HG03575 (cell line): ENCODE results near the gene BOD1L1.

Source experiments
- ATAC-seq: cut with Tn5 transposase; IDR thresholded peaks from one replicate; pipeline ENCODE4 v1.9.1; 2021; ENCODE audit not compliant: unreplicated experiment, insufficient number of reproducible peaks, low FRiP score; ENCODE audit errors: extremely low read depth

The BOD1L1 gene

DNA sequence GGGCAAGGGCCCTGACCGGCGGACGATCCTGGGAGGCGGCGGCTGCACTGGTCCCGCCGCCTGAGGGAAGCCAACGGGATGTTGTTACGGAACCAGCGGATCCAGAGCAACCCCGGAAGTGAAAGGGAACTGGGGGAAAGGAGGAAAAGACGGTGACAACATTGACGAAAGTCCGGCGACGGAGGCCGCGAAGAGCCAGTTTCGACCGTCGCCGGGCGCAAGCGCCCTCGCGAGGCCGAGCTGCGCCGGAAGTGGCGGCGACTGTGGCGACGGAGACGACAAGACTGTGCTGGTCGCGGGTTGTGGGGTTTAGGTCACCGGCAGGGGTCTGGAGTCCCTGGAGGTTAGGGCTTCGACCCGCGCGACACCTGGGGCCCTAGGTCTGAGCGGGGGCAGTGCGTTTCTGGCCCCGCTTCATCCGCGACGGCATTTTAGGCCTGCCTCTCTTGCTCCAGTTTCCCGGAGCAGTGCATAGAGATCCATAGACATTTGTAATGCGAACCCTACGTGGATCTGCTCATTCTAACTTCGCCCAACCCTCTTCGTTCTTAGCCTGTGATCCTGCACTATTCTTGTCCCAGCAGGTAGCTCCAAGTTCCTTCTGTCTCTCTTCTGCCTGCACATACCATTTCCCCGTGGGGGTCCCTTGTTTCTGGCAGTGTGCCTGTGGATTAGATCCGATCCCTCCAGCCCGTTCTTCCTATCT, at the start of gene BOD1L1:
BOD1L1 (minus strand) TSS at position 120 of the 706 bp plus-strand sequence. CDS start 138 bp downstream, outside the sequence.
- ATAC-seq: peak; percentile 78

DNA sequence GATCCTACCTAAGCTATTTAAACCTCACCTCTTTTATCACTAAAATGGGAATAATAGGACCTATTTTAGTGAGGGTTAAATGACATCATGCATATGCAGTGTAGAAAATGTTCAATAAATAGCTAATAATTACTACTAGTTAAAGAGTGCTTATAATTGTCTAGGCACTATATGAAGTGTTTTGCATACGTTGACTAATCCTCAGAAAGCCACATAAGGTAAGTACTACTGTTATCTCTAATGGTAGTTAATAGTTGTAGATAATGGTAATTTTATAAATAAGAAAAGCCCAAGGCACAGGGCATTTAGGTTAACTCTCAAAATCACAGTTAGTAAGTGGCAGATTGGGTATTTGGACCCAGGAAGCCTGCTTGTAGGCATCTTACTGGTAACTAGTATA, 47.4 kb upstream of the BOD1L1 start:
- no peak for ATAC-seq

DNA sequence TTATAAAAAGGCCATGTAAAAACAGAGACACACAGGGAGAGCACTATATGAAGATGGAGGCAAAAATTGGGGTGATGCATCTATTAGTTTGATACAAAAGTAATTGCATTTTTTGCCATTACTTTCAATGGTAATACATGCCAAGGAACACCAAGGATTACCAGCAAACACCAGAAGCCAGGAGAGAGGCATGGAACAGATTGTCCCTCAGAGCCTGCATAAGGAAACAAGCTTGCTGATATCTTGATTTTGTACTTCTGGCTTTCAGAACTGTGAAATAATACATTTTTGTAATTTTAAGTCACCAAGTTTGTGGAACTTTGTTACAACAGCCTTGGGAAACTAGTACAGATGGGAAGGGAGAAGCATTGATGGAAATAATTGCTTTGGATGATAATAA, 45.6 kb upstream of the BOD1L1 start:
- no peak for ATAC-seq

DNA sequence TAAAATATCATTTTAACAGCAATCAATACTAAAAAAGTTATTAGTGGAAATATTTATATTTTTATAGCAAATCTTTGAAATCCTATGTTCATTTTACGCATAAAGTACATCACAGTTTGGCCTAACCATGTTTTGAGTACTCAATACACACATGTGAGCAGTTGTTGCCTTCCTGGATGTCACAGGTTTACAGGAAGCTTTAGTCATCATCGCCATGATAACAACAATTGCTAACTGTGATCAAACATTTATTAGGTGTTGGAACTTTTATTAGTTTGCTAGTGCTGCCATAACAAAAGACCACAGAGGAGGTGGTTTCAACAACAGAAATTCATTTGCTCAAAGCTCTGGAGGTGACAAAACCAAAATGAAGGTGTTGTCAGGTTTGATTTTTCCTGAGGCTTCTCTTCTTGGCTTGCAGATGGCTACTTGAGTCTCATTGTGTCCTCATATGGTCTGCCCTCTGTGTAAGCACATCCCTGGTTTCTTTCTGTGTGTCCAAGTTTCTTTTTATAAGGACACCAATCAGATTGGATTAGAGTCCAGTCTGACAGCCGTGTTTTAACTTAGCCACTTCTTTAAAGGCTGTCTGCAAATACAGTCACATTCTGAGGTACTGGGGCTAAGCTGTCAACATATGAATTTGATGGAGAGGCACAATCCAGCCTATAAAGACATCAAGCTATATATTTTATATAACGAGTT, 43.1 kb upstream of the BOD1L1 start:
- ATAC-seq: no peak

DNA sequence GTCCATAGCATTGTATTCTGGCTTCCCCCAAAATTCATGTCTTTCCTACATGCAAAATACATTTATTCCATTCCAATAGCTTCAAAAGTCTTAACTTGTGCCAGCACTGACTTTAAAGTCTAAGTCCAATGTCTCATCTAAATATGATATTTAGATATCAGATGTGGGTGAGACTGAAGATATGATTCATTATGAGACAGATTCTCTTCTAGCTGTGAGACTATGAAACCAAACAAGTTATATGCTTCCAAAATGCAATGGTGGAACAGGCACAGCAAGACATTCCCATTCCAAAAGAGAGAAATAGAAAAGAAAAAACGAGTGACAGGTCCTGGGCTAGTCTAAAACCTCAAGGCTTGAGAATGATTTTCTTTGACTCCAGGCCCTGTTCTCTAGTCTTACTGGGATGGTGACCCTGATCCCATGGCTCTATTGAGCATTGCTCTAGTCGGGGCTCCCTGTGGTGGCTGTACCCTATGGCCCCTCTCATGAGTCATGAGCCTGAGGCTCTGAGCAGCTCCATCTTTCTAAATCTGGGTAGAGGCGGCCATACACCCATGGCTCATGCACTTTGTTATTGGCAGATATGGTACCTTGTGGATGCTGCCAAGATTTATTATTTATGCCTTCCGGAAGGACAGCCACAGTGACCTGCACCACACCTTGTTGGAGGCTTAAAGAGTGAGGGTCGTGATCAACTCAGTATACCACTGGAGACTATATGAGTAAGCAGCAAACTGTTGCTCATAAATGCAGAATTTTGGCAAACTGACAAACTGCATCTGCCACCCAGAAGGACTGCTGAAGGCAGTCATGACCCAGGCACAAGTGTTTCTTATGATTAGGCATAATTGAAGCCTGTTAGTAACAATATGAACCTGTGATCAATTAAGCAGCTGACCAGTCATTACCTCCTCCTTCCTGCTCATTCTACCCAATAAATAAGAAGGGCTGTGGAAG, 38.5 kb upstream of the BOD1L1 start:
- no peak for ATAC-seq

DNA sequence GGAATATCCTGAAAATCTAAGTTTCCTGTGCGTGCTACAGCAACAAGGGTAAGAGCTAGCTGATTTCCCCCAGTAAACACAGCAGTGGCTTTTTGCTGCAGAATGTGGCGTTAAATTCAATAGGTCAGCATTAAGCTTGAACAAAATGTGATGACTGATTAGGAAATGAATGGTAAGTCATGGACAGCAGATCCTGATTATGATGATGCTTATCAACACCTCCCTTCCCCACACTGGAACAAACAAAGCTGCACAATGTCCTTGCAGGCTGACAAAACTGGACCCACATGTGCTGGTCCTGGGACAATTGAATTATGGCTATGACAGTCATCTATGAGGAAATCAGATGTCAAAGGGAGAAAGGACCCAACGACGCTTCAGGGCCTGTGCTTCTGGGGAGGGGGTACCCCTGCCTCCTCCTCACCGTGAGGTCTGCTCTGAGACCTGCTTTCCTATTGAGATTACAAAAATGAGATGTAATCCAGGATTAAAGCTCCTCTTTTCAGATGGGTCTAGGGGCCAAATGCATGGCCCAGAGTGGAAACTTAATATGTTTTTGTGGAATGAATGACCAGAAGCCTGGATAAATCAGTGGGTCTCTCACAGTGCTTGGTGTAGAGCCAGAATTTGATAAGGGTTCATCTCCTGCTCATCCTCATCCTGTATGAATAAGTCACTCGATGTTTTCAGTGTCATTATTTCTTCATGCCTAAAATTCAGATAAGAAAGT, 32.0 kb upstream of the BOD1L1 start:
- no peak for ATAC-seq

DNA sequence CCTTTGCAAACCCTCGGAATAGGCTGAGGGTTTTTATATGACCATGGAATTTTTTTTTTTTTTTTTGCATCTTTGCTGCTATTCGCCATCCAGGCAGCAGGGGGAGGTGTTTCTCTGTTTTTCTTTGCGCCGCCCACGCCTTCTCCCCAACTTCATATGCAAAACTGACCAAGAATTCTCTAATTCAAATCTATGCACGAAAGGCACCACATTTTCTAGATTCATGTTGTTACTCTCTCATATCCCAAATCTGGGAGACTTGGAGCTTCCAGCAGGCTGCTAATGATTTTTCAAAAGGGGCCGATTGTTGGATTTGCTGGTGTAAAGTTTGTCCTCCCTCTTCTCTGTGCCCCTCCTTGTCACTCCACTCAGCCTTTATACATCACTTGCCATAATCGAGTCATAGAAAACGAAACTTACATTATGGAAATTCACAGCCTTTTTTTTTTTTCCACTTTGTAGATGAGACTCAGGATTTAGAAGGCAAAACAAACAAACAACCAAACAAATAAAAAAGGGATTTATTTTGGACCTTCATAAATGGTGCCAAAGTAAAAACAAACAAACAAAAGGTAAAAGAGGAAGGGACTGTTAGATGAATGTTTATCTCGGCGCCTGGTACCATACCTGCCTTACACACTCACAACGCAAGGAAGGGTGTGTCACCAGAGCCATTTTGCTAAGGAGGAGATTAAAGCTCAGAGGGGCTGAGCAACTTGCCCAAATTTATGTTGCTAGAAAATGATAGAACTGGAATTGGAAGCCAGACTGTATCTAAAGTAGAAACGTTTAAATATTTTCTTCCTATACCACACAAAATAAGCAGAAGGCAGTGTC, 29.3 kb upstream of the BOD1L1 start:
- ATAC-seq: no peak

DNA sequence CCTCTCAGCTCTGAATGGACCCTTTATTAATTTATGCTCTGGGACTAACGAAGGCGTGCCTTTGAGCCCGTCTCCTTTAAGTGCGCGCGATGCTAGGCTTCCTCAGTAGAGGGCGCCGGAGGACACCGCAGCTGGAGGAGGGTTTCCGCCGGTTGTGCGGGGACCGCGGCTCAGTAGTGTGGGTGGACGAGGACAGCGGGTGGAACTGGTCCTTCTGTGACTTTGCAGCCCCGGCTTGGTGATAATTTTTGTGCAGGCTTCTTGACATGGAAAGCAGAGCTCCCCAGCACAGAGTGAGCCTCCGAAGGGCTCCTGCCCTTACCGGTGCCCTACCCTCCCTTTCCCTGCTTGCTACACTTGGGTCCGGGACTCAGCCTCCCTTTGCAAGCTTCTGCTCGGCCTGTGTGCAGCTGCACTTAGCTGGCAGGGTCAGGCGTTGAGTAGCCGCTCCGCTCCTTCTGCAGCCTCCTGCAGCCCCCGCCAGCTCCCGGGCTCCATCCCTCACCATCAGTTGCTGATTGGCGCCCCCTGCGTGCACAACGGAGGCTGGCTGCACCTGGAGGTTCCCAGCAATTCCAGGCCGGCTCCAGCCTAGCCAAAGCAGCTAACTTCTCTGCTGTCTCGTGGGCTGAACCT, 26.8 kb upstream of the BOD1L1 start:
- peak; percentile 72 for ATAC-seq

DNA sequence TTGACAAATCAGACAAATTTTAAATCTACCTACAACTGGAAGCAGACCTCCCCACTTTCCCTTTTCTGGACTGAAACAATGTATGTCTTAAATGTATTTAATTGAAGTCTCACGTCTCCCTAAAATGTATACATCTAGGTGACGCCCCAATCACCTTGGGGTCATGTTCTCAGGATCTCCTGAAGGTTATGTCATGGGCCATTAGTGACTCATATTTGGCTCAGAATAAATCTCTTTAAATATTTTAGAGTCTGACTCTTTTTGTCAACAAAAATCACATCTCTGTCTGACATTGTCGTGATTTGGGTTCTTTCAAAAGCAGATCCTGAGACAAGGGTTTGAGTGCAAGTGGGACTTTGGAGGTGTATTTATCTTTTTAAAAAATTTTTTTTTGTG, 26.2 kb upstream of the BOD1L1 start:
- ATAC-seq: no peak

DNA sequence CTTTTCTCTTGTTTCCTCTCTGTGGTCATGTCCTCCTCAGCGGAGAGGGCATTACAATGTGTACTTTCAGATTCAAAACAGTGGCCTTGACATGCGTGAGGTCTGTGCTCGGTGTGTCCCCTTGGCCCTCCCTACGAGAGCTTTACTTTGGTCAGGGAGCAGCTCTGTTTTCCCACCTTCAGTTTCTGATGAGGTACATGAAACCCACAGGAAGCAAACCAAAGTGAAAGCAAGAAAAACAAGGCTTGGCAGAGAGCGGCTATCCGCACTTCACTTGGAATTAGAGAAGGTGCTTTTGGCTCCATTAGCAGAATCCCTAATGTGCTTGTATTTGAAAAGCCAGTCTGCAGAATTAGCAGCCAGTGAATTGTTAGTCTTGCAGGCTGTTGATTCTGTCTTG, 19.5 kb upstream of the BOD1L1 start:
- no peak for ATAC-seq

DNA sequence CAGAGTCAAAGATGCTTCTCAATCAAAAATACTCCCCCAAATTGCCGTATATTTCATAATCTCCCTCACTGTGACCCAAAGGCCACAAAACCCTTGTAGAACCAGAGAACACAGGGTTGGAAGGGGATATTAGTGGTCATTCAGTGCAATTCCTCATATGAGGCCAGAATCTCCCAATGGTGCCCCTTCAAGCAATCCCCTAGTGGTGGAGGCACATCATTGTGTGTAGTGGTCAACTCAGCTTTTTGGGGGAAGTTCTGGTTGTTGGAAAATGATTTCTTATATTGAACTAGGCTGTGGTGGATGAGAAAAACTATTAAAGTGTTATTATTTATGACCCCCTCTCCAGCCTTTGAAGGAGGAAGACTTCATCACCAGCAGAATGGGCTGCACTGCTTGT, 17.6 kb upstream of the BOD1L1 start:
- ATAC-seq: no peak

DNA sequence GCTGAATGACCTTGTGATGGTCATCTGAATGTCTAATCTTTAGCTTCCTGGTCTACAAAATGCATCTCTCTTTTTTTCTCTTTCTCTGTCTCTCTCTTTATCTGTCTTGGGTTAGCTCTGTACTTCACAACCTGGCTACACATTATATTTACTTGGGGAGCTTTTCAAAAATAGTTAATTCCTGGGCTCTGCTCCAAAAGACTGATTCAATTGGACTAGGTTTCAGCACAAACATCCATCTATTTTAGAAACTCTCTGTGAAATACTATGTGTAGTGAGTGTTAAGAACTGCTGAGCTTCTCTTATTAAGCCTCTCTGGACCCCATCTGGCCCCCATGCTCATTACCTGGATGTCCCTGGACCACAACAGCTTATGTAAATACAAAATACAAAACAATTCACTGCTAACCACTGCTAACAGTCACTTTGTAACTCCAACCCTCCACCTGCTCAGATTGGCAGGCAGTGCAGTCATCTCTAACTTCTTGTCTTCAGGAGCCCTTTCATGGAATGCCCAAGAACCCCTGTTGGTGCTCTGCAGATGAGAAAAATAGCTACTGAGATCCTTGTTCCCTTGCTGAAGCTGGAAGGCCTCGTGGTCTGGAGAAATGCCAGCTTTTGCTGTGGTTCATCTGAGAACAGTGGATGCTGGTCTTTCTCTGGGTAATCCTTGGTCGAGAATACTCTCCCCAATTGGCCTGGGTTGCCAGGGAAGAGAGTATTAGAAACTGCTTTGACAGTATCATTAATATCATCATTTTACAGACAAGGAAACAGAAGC, 14.8 kb upstream of the BOD1L1 start:
- ATAC-seq: no peak

DNA sequence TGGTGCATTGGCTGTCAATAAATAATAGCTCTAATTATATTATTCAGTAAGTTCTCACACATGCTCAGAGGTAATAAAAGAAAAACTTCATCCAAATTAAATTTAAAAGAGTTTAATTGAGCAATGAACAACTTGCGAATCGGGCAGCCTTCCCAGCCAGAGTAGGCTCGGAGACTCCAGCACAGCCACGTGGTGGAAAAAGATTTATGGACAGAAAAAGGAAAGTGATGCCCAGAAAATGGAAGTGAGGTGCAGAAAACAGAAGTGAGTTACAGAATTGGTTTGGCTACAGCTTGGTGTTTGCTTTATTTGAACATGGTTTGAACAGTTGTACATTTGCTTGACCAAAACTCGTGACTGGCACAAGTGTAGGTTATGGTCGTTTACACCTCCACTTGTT, 13.6 kb upstream of the BOD1L1 start:
- no peak for ATAC-seq

DNA sequence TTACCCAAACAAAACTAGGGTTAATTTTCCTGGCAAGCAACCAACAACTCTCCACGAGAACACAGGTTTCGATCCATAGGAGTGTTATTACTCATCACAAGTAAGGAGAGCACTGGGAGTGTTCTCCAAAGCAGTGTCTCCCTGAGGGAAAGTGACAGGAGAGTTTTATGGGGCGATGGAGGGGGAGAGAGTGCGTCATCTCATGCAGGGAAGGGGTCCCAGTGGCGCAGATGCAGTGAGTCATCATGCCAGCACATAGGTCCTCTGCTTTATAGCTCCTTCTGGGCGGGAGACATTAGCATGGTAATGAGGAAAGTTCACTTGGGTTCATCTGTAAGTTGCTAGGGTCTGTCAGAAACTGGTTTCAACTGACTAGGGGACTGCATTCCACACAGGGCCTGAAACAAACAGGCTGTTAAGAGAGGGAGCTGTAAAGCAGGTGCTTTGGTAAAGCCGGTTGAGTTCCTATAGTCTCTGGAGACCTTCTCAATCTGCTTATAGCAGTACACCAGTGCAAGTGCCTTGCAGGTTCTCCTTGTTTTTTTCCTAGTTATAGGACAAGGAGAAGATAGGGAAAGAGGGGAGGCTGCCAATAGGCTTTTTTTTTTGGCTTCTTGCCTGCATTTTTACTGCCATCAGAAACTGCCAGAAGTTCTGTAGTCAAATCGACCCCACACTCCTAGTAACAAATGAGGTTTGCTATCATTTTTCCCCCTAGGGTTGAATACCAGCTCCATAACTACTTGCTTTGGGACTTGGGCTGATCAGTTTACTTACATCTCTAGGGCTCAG, 12.8 kb upstream of the BOD1L1 start:
- ATAC-seq: no peak

DNA sequence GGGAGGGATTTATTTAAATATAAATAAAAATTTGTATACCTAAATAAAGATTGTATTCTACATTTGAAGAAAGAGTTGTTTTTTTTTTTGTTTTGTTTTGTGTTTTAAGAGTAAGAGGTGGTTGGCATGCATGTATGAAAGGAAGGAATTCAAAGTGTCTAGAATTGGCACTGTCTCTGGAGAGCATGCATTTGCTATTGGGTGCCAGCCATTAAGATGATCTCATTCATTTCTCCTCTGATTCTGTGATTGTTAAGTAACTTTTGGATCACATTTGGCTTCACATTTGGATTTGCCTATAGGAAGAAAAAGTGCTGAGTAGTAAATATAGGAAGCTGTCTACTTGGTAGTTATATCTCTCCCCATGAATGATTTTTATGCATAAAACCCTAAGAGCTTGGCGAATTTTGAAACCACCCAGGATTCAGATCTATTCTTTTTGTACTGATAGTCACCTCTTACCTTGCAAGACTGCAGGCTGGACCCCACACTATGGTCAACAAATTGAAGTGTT, 7.8 kb upstream of the BOD1L1 start:
- ATAC-seq: no peak

DNA sequence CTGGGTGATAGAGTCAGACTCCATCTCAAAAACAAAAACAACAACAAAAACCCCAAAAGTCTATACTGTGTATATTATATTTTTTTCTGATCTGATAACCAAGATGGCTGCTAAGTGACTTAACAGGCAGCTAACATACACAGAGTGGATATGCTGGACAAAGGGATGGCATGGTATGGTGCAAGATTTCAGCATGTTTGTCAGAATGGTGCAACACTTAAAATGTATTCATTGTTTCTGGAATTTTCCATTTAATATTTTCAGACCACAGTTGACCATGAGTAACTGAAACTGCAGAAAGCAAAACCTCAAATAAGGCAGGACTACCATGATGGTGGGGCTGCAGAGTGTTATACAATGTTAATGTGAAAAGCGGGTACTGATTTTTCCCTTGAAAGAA, 6.1 kb upstream of the BOD1L1 start:
- no peak for ATAC-seq
